Kidney (tissue), 14 donors: ENCODE results near the gene ZNF398. TPM values are rescaled to one million over a fixed set of nuclear protein-coding genes. Genes with fewer than 3 reads are reported as not detected.

Experiments used
- DNase-seq, 5 donors: peaks; one replicate each; pipeline ENCODE4 v3.0.0-alpha.2; 2013 to 2020
- FAIRE-seq: peaks from 2 replicates; lab custom pipeline; 2012; peaks lifted over from hg19 to GRCh38; lab: Jason Lieb, UNC
- H3K27ac ChIP-seq, 2 donors: one replicate each; pipeline ENCODE4 v1.7.0; 2013; ENCODE audit warnings: low read depth in 2 of 2, low read length in 2 of 2, inconsistent platforms in 1 of 2
- H3K27me3 ChIP-seq: one replicate; pipeline ENCODE4 v1.7.1; 2013; ENCODE audit warnings: low read length, inconsistent platforms; ENCODE audit not compliant: control insufficient read depth, insufficient read depth
- H3K36me3 ChIP-seq, 3 donors: one replicate each; pipeline versions ENCODE4 v1.7.0 to v1.7.1; 2013; ENCODE audit warnings: low read length in 3 of 3, control low read depth in 1 of 3, inconsistent platforms in 1 of 3; ENCODE audit not compliant: insufficient read depth in 3 of 3, control insufficient read depth in 2 of 3
- H3K4me1 ChIP-seq, 3 donors: one replicate each; pipeline versions ENCODE4 v1.7.0 to v1.7.1; 2013; ENCODE audit warnings: low read length in 3 of 3, inconsistent platforms in 1 of 3, low read depth in 1 of 3; ENCODE audit not compliant: control insufficient read depth in 2 of 3, insufficient read depth in 2 of 3
- H3K4me3 ChIP-seq, 3 donors: one replicate each; pipeline versions ENCODE4 v1.7.0 to v1.8.1; 2013; ENCODE audit warnings: low read length in 3 of 3, control low read depth in 1 of 3, inconsistent platforms in 1 of 3
- H3K9ac ChIP-seq, 3 donors: one replicate each; pipeline versions ENCODE4 v1.7.0 to v1.7.1; 2013; ENCODE audit warnings: low read length in 3 of 3, control low read depth in 1 of 3, inconsistent platforms in 1 of 3
- H3K9me3 ChIP-seq, 3 donors: one replicate each; pipeline versions ENCODE4 v1.7.0 to v1.7.1; 2013; ENCODE audit warnings: low read length in 3 of 3, control low read depth in 1 of 3, inconsistent platforms in 1 of 3; ENCODE audit not compliant: control insufficient read depth in 2 of 3, insufficient read depth in 1 of 3
- intact Hi-C: fragments of 100-400 bp; cut with DNase I; formaldehyde crosslinking; loops from one replicate; pipeline ENCODE4 v1.11.1; 2022
- polyA plus RNA-seq: library from polyadenylated mRNA; stranded (reverse); fragments of 350-450 nt; fragmentation: Illumina TruSeq; extraction: RNeasy Lipid Tissue Mini Kit (QIAGEN cat#74804); gene quantifications from one replicate; pipeline ENCODE4 v1.2.3, GENCODE V29; 2014; ENCODE audit warnings: low read depth, low replicate concordance; ENCODE audit not compliant: insufficient read depth
- total RNA-seq: library from RNA; stranded (reverse); fragmentation: NEBNext Ultra II Directional; extraction: Animal tissue kit (Norgen Biotek cat#: 25700); gene quantifications from one replicate; pipeline ENCODE4 v1.2.1, GENCODE V29; 2021
- TF ChIP-seq, protein P1 (sequence below): IDR thresholded peaks from 3 replicates; pipeline ENCODE4 v1.5.1; 2012; ENCODE audit warnings: mild to moderate bottlenecking, moderate library complexity, borderline replicate concordance; ENCODE audit not compliant: insufficient read depth; ENCODE audit errors: extremely low read depth
- donor health status: control.
- donor health status: control.
- donor health status: control.
- donor health status: control.
- donor health status: control.
- donor health status: DM: yes; HTN: yes; CAD: no.
- donor health status: Normal renal cell carcinoma (clear cell type).

The ZNF398 gene
- total and polyA plus RNA-seq, 2 donors from 2014 or later = 3.2 to 12.6 TPM

DNA sequence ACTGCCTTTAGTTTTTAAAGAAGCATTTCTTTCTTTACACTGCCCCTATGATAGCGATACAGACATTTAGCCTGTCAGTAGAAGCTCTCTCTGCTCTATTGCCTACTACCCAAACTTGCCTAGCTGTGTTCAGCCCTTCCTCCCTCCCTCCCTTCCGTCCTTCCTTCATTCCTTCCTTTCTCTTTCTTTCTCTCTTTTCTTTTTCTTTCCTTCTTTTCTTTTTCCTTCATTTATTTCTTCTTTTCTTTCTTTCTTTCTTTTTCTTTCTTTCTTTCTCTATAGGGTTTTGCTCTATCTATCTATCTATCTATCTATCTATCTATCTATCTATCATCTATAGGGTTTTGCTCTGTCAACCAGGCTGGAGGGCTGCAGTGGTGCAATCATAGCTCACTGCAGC, 85.1 kb downstream of the ZNF398 start:
- TF ChIP-seq, protein P1, sequence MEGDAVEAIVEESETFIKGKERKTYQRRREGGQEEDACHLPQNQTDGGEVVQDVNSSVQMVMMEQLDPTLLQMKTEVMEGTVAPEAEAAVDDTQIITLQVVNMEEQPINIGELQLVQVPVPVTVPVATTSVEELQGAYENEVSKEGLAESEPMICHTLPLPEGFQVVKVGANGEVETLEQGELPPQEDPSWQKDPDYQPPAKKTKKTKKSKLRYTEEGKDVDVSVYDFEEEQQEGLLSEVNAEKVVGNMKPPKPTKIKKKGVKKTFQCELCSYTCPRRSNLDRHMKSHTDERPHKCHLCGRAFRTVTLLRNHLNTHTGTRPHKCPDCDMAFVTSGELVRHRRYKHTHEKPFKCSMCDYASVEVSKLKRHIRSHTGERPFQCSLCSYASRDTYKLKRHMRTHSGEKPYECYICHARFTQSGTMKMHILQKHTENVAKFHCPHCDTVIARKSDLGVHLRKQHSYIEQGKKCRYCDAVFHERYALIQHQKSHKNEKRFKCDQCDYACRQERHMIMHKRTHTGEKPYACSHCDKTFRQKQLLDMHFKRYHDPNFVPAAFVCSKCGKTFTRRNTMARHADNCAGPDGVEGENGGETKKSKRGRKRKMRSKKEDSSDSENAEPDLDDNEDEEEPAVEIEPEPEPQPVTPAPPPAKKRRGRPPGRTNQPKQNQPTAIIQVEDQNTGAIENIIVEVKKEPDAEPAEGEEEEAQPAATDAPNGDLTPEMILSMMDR = no peak
- DNase-seq (no peak), FAIRE-seq (no peak)
- H3K27ac ChIP-seq = no peak overlapping the region
- intact Hi-C loops = no loop called here
- no peaks in the 10 kb centered on the region for H3K4me1 ChIP-seq
- H3K4me3 ChIP-seq = no peak overlapping the region
- no peaks in the 10 kb centered on the region for H3K27me3 ChIP-seq
- H3K9me3 ChIP-seq = no peaks in the 10 kb centered on the region
- no peak overlapping the region for H3K9ac ChIP-seq
- no peaks in the 10 kb centered on the region for H3K36me3 ChIP-seq

Other genes starting within 250 kb of the ZNF398 start
- 159 TPM for gene PDIA4, start 118.9 kb upstream of the ZNF398 start, total RNA-seq
- gene PDIA4, start 118.9 kb upstream of the ZNF398 start, polyA plus RNA-seq = 69.9 TPM
- gene ZNF786, start 56.7 kb upstream of the ZNF398 start, total RNA-seq = 8.0 TPM
- 2.6 TPM for gene ZNF786, start 56.7 kb upstream of the ZNF398 start, polyA plus RNA-seq
- 2.5 TPM for gene ZNF425, start 21.1 kb upstream of the ZNF398 start, total RNA-seq
- 2.4 TPM for gene ZNF425, start 21.1 kb upstream of the ZNF398 start, polyA plus RNA-seq
- 24.5 TPM for gene ZNF282, start 48.1 kb downstream of the ZNF398 start, total RNA-seq
- 9.3 TPM for gene ZNF282, start 48.1 kb downstream of the ZNF398 start, polyA plus RNA-seq
- 13.4 TPM for gene ZNF212, start 92.2 kb downstream of the ZNF398 start, total RNA-seq
- gene ZNF212, start 92.2 kb downstream of the ZNF398 start, polyA plus RNA-seq = 7.9 TPM
- 21.8 TPM for gene ZNF783, start 114.7 kb downstream of the ZNF398 start, total RNA-seq
- 3.6 TPM for gene ZNF783, start 114.7 kb downstream of the ZNF398 start, polyA plus RNA-seq